HFF-Myc (cell line): Measurements from ENCODE around the gene SRRM4.

Source experiments
- DNase-seq: peaks from one replicate; pipeline ENCODE4 v3.0.0-alpha.2; 2011; ENCODE audit warnings: low read depth; ENCODE audit errors: extremely low read depth
- H3K4me3 ChIP-seq: replicated peaks from 2 replicates; pipeline ENCODE4 v1.5.1; 2011; ENCODE audit warnings: low read depth, mild to moderate bottlenecking, control low read depth, low read length
- TF ChIP-seq, protein P1 (sequence below): IDR thresholded peaks from 2 replicates; pipeline ENCODE4 v1.5.1; 2012; ENCODE audit warnings: mild to moderate bottlenecking, low read depth, low read length, control low read depth; ENCODE audit errors: missing control alignments

Gene SRRM4

DNA sequence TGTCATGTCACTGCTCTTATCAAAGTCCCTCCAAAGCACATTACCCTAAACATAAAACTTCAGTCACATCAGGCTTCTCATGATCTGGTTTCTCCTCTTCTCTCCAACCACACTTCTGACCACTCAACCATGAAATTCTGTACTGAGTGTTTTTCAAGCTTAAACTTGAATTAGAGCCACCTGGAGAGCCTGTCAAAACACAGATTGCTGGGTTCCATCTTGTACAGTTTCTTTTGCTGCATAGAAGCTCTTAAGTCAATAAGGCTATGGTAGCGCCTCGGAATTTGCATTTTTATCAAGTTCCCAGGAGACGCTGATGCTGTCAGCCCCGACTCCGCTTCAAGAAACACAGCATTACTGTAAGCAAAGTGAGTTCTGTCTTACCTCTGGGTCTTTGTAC, 16.4 kb upstream of the SRRM4 start:
- no peak for DNase-seq
- H3K4me3 ChIP-seq: no peak overlapping the region
- TF ChIP-seq, protein P1, sequence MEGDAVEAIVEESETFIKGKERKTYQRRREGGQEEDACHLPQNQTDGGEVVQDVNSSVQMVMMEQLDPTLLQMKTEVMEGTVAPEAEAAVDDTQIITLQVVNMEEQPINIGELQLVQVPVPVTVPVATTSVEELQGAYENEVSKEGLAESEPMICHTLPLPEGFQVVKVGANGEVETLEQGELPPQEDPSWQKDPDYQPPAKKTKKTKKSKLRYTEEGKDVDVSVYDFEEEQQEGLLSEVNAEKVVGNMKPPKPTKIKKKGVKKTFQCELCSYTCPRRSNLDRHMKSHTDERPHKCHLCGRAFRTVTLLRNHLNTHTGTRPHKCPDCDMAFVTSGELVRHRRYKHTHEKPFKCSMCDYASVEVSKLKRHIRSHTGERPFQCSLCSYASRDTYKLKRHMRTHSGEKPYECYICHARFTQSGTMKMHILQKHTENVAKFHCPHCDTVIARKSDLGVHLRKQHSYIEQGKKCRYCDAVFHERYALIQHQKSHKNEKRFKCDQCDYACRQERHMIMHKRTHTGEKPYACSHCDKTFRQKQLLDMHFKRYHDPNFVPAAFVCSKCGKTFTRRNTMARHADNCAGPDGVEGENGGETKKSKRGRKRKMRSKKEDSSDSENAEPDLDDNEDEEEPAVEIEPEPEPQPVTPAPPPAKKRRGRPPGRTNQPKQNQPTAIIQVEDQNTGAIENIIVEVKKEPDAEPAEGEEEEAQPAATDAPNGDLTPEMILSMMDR: no peak

DNA sequence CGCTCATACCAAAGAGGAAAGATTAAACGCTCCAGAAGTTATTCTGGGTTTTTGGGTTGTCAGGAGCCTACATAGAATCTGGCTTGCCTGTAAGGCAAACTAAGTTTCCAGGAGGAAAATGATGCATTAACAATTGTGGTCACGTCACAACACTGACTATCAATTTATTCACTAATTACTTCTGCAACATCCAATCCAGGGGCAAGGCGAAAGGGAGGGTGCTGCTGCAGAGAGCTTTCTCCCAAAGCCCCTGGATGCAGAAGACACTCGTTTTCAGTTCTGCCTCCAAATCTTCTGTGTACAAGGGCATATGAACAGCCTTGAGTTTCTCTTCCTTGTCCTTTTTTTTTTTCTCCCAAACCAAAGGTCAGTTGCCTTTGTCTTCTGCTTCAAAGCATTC, 10.5 kb upstream of the SRRM4 start:
- TF ChIP-seq, protein P1: no peak
- no peak overlapping the region for H3K4me3 ChIP-seq
- DNase-seq: no peak

DNA sequence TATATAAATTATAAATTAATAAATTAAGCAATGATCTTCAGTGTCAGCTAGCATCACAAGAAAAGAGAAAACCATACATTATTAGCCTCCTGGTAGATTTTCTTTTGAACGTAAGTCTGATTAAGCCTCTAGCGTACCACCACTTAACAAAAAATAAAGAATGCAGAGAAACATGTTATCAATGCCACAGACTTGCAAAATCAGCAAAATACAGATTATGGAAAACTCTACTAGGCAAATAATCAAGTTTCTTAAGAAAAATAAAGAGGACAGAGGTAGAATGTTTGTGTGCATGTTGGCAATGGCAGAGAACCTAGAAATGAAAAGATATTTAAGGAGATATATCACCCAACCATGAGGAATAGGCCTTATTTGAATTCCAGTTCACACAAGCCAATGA, 8.4 kb upstream of the SRRM4 start:
- no peak for DNase-seq
- TF ChIP-seq, protein P1: no peak
- H3K4me3 ChIP-seq: no peak overlapping the region

DNA sequence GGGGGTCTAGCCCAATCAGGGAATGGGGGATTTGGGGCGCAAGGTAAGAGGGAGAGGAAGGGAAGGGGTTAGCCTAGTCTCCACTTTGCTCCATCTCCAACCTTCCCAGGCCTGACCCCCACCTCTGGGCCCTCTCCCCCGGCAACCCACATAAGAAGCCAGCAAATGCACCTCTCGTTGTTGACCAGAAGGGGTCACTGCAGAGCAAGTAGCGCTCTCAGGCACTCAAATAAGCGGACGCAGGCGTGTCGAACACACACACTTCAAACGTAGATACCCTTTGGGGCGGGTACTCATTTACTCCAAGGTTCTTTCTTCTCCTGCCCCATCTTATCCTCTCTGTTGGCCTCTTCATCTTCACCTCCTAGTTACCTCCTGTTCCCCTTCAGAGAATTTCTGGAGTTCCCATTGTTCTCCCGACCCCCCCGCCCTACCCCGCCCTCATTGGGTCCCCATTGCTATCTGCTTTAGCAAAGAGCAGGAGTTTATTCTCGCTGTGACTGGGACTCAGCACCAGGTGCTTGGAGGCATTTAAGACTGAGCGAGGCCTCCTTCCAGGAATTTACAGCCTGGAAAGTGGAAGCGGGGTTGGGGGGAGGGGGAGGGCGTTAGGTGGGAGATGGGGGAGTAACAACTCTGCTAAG, 1.5 kb upstream of the SRRM4 start:
- TF ChIP-seq, protein P1: peak; percentile 66
- peak; percentile 6 for DNase-seq
- H3K4me3 ChIP-seq: no peak overlapping the region

DNA sequence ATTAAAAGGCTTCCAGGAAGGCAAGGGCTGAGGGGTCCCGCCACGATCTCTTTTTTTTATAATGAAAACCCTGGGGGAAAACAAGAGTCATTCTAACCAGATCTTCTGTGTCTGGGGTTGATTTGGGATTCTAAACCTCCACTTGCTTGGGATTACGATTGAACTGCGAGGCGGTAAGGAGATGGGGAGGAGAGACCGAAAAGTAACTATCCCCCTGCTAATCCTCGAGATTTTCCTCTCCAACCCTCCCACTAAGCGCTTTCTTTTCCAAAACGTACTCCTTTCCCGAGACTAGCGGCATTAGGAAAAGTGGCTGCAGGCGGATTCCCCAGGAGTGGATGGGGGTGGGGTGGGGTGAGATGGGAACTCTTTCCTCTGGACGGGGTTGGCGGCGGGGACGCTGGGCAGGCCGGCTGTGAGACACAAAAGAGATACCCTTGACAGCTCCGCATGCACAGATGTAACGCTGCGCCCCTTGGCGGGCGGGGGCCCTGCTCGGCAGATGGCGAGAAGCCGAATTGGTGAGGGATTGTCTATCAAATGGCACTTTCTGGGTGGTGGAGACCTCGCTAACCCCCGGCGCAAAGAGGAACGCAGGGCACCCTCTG, 830 bp upstream of the SRRM4 start:
- no peak for DNase-seq
- no peak overlapping the region for H3K4me3 ChIP-seq
- TF ChIP-seq, protein P1: no peak

DNA sequence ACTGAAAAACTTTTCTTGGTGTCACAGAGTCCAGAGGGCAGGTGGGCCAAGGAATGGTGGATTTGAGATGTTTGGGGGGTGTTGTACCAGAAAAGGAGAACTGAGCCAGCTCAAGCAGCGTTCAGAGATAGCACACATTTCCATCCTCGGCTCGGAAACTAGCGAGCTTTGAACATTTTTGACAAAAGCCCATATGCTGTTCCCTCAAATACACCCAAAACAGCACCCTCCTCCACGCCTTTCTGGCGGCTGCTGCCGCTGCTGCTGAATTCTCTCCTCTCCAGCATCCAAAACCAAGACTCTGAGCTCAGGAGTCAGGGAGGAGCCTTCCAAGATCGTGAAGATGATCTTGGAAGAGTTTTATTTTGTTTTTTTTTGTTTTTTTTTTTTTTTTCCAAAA, 961 bp downstream of the SRRM4 start:
- no peak overlapping the region for H3K4me3 ChIP-seq
- DNase-seq: no peak
- TF ChIP-seq, protein P1: no peak
